BLaER1 (cell line): Measurements from ENCODE around the gene HHLA2.
A peak's percentile ranks its signal among the peaks of the same experiment; 100 is the strongest.
"Not testable (repeated sequence)": the region's sequence is repeated elsewhere in the genome, so short reads cannot be mapped to it uniquely, and the experiment has no call there.

Experiments
- H3K27ac ChIP-seq: shearing (Covaris generic); formaldehyde crosslinking; 2 replicates; pipeline ENCODE4 v1.8.1; 2022
- H3K27me3 ChIP-seq: shearing (Covaris generic); formaldehyde crosslinking; 2 replicates; pipeline ENCODE4 v1.8.1; 2022
- H3K36me3 ChIP-seq: shearing (Covaris generic); formaldehyde crosslinking; 2 replicates; pipeline ENCODE4 v1.8.1; 2022
- H3K4me1 ChIP-seq: shearing (Covaris generic); formaldehyde crosslinking; 2 replicates; pipeline ENCODE4 v1.8.1; 2022
- H3K4me2 ChIP-seq: shearing (Covaris generic); formaldehyde crosslinking; 2 replicates; pipeline ENCODE4 v1.8.1; 2022
- H3K4me3 ChIP-seq: shearing (Covaris generic); formaldehyde crosslinking; 2 replicates; pipeline ENCODE4 v1.8.1; 2022
- H3K9ac ChIP-seq: shearing (Covaris generic); formaldehyde crosslinking; 2 replicates; pipeline ENCODE4 v1.8.1; 2022
- H3K9me3 ChIP-seq: shearing (Covaris generic); formaldehyde crosslinking; 2 replicates; pipeline ENCODE4 v1.8.1; 2022
- H4K20me1 ChIP-seq: shearing (Covaris generic); formaldehyde crosslinking; 2 replicates; pipeline ENCODE4 v1.8.1; 2022
- Cebpa-rat ChIP-seq: shearing (Covaris generic); IDR thresholded peaks from 2 replicates; pipeline ENCODE4 v1.8.1; 2022

HHLA2 gene

GRCh38 chr3:108281670-108282069, 14.7 kb upstream of the HHLA2 start:
- no peak overlapping the region for H3K9ac ChIP-seq
- H3K27ac ChIP-seq = no peak overlapping the region
- H3K4me2 ChIP-seq = no peak overlapping the region
- no peaks in the 10 kb centered on the region for H3K36me3 ChIP-seq
- no peaks in the 10 kb centered on the region for H3K4me1 ChIP-seq
- TF ChIP-seq Cebpa-rat = no peak
- peaks cover 37% of the 10 kb centered on the region for H3K9me3 ChIP-seq
- no peak overlapping the region for H3K4me3 ChIP-seq
- no peaks in the 10 kb centered on the region for H3K27me3 ChIP-seq
- no peaks in the 10 kb centered on the region for H4K20me1 ChIP-seq

- H3K9me3 ChIP-seq = peaks cover 25% of the 10 kb centered on the region
- no peak overlapping the region for H3K27ac ChIP-seq
- no peaks in the 10 kb centered on the region for H3K27me3 ChIP-seq
- H3K9ac ChIP-seq = no peak overlapping the region
- no peaks in the 10 kb centered on the region for H4K20me1 ChIP-seq
- no peak overlapping the region for H3K4me3 ChIP-seq
- no peaks in the 10 kb centered on the region for H3K4me1 ChIP-seq
- TF ChIP-seq Cebpa-rat = no peak
- no peaks in the 10 kb centered on the region for H3K36me3 ChIP-seq
- no peak overlapping the region for H3K4me2 ChIP-seq
These were observed 13.3 kb upstream of the HHLA2 start for GRCh38 chr3:108283006-108283405.

GRCh38 chr3:108283989-108284388, 12.4 kb upstream of the HHLA2 start:
- H4K20me1 ChIP-seq = no peaks in the 10 kb centered on the region
- H3K27ac ChIP-seq = no peak overlapping the region
- no peaks in the 10 kb centered on the region for H3K36me3 ChIP-seq
- H3K4me1 ChIP-seq = no peaks in the 10 kb centered on the region
- no peak overlapping the region for H3K4me2 ChIP-seq
- no peak overlapping the region for H3K4me3 ChIP-seq
- TF ChIP-seq Cebpa-rat = no peak
- H3K27me3 ChIP-seq = no peaks in the 10 kb centered on the region
- no peak overlapping the region for H3K9ac ChIP-seq
- H3K9me3 ChIP-seq = peaks cover 15% of the 10 kb centered on the region

GRCh38 chr3:108285176-108285575, 11.2 kb upstream of the HHLA2 start:
- Histone ChIP-seq H3K9ac (no peak overlapping the region), H3K36me3 (no peaks in the 10 kb centered on the region), H4K20me1 (no peaks in the 10 kb centered on the region), H3K9me3 (peaks cover 5% of the 10 kb centered on the region; the same call in 1 of the 2 replicates), H3K27me3 (no peaks in the 10 kb centered on the region), H3K27ac (no peak overlapping the region), H3K4me3 (no peak overlapping the region), H3K4me2 (no peak overlapping the region), H3K4me1 (no peaks in the 10 kb centered on the region)
- TF ChIP-seq Cebpa-rat = no peak

GRCh38 chr3:108287146-108287545, 9.2 kb upstream of the HHLA2 start:
- Histone ChIP-seq H3K27ac (no peak overlapping the region), H3K4me3 (no peak overlapping the region), H3K9me3 (peaks cover 4% of the 10 kb centered on the region; the same call in 1 of the 2 replicates), H3K4me2 (no peak overlapping the region), H3K4me1 (no peaks in the 10 kb centered on the region), H3K9ac (no peak overlapping the region), H4K20me1 (no peaks in the 10 kb centered on the region), H3K27me3 (no peaks in the 10 kb centered on the region), H3K36me3 (no peaks in the 10 kb centered on the region)
- TF ChIP-seq Cebpa-rat = no peak

DNA sequence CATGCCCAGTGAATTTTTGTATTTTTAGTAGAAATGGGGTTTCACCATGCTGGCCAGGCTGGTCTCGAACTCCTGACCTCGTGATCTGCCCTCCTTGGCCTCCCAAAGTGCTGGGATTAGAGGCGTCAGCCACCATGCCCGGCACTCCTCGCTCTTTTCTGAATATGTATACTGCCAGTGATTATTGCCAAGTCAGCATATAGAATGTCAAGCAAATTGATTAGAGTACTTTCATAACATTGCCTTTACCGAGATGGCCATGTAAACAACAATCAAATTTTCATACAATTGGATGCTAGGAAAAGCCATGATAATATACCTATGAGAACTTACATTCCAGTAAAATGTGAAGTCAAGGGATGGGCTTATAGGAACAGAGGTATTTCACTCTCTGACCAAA, 8.2 kb upstream of the HHLA2 start:
- H4K20me1 ChIP-seq, H3K27me3 ChIP-seq: not testable (repeated sequence)

DNA sequence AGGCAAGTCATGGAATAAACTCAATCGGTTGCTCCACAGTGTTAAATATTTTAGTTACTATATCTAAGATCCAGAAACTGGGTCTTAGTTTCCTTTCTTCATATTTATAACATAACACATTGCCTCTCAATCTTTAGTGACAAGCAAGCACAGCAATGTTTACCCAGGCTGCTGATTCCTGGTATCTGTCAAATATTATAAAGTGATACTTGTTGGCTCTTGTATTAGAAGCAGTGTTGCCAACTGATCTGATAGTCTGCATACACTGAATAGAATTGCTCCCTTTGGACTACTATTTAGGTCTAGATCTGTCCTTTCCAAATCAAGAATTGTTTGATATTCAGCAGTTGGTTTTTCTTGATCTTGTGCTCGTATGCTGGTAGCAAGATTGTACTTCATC, 7.2 kb upstream of the HHLA2 start:
- no peak for TF ChIP-seq Cebpa-rat
- no peak overlapping the region for H3K4me3 ChIP-seq
- H3K27me3 ChIP-seq = no peaks in the 10 kb centered on the region
- peaks cover 19% of the 10 kb centered on the region for H3K4me1 ChIP-seq
- no peak overlapping the region for H3K27ac ChIP-seq
- H3K36me3 ChIP-seq = no peaks in the 10 kb centered on the region
- H3K4me2 ChIP-seq = no peak overlapping the region
- no peaks in the 10 kb centered on the region for H4K20me1 ChIP-seq
- peaks cover 4% of the 10 kb centered on the region; the same call in 1 of the 2 replicates for H3K9me3 ChIP-seq
- no peak overlapping the region for H3K9ac ChIP-seq

More for the DNA sequence above, 8.2 kb upstream of the HHLA2 start:
- not testable (repeated sequence) for H3K9me3 ChIP-seq, H3K36me3 ChIP-seq, H3K4me3 ChIP-seq, H3K9ac ChIP-seq, H3K4me2 ChIP-seq, H3K27ac ChIP-seq, H3K4me1 ChIP-seq

GRCh38 chr3:108292450-108292849, 3.9 kb upstream of the HHLA2 start:
- H3K9ac ChIP-seq = 0 out of 2 replicates have a peak overlapping the region, but pooled peaks have one; percentile 8
- no peak overlapping the region for H3K4me3 ChIP-seq
- peak overlapping the region; percentile 63 for H3K4me2 ChIP-seq
- peaks cover 4% of the 10 kb centered on the region; the same call in 1 of the 2 replicates for H3K9me3 ChIP-seq
- TF ChIP-seq Cebpa-rat = no peak
- H3K27me3 ChIP-seq = no peaks in the 10 kb centered on the region
- H3K4me1 ChIP-seq = peaks cover 20% of the 10 kb centered on the region
- H3K27ac ChIP-seq = peak overlapping the region; percentile 46; the same call in 1 of the 2 replicates
- H3K36me3 ChIP-seq = no peaks in the 10 kb centered on the region
- no peaks in the 10 kb centered on the region for H4K20me1 ChIP-seq

- TF ChIP-seq Cebpa-rat = peak; percentile 74; the same call in 1 of the 2 replicates
- Histone ChIP-seq H3K36me3 (no peaks in the 10 kb centered on the region), H3K4me3 (no peak overlapping the region), H3K4me1 (peaks cover 20% of the 10 kb centered on the region), H3K4me2 (peak overlapping the region; percentile 63), H4K20me1 (no peaks in the 10 kb centered on the region), H3K27me3 (no peaks in the 10 kb centered on the region), H3K9me3 (peaks cover 4% of the 10 kb centered on the region; the same call in 1 of the 2 replicates), H3K9ac (0 out of 2 replicates have a peak overlapping the region, but pooled peaks have one; percentile 8), H3K27ac (peak overlapping the region; percentile 46; the same call in 1 of the 2 replicates)
These were observed 3.4 kb upstream of the HHLA2 start for GRCh38 chr3:108292905-108293328.

DNA sequence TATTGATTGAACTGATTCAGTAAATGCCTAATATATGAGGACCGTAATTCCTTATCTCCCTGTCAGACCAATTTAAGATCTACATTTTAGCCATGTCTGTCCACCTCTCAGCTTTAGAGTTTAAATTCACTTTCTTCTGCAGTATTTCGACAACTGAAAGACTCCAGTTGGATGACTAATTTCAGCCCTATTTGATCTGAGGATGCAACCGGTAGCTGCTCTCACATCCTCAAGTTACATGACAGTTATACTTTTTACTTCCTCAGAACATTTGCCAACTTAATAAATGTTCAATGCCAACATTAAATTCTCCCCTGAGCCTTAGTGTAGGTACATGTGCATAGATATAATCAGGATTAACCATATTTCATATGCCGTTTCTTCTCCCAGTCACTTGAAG, 2.5 kb upstream of the HHLA2 start:
- Histone ChIP-seq H4K20me1 (no peaks in the 10 kb centered on the region), H3K9ac (no peak overlapping the region), H3K27ac (no peak overlapping the region), H3K4me1 (peaks cover 20% of the 10 kb centered on the region), H3K27me3 (no peaks in the 10 kb centered on the region), H3K4me3 (no peak overlapping the region), H3K36me3 (no peaks in the 10 kb centered on the region), H3K4me2 (peak overlapping the region; percentile 63), H3K9me3 (peaks cover 4% of the 10 kb centered on the region; the same call in 1 of the 2 replicates)
- TF ChIP-seq Cebpa-rat = no peak
